Measurements from ENCODE around the gene CEMIP.
"Not testable (repeated sequence)": the region's sequence is repeated elsewhere in the genome, so short reads cannot be mapped to it uniquely, and the experiment has no call there.

CEMIP gene

DNA sequence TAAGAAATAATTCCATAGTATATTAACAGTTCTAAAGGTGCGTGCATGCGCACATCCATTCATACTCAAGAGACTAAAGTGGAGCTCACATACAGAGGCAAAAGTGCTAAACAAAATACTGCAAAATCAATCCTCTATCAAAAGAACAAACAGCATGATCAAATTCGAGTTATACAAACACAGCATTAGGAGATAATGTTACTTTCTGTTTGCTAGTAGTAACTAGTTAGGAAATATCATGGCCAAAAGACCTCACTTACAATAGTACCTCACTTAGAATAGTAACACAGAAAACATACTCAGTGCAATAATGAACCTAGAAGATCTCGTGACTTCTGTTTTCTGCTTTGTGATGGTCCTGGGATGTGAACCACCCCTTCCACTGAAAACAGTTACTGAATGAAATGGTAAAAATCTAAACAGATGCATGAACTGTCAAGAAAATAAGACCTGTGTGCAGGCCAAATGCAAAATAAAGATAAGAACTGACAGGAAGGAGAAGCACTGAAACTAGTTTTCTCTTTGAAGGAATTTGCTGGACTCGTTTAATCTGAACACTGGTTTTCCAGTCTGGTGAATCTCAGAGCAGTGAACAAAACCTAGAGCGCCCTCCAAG, 20.9 kb upstream of the CEMIP start:
- DNase-seq: no peak

DNA sequence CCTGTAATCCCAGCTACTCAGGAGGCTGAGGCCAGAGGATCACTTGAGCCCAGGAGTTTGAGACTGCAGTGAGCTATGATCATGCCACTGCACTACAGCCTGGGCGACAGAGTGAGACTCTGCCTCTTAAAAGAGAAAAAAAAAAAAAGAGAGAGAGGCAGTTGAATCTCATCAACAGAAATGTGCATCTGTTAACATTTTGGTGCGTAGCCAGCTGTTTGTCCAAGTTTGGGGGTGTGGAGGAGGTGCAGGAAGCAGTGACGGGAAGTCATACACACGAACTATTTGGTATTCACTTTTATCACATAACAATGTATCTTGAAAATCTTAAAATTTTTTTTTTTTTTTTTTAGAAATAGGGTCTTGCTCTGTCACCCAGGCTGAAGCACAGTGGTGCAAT, 18.2 kb upstream of the CEMIP start:
- DNase-seq: no peak

DNA sequence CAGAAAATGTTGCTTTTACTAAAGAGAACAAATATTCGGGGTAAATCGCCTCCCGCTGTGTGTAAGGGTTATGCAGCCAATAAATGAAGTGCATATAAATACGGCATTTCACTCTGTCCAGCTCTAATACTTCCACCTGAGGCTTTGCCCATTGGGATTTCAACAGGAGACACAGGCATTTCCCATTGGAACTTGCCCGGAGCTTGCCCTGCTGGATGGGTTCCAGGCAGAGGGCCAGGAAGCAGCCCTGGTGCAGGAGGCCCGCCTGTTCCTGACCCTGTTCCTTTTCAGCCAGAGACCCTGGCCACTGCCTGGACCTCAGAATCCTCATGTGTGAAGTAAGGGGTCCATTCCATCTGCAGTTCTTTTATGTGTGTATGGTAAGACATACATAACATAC, 17.4 kb upstream of the CEMIP start:
- no peak for DNase-seq

GRCh38 chr15:80763235-80763634, 15.9 kb upstream of the CEMIP start:
- DNase-seq: not testable (repeated sequence)

DNA sequence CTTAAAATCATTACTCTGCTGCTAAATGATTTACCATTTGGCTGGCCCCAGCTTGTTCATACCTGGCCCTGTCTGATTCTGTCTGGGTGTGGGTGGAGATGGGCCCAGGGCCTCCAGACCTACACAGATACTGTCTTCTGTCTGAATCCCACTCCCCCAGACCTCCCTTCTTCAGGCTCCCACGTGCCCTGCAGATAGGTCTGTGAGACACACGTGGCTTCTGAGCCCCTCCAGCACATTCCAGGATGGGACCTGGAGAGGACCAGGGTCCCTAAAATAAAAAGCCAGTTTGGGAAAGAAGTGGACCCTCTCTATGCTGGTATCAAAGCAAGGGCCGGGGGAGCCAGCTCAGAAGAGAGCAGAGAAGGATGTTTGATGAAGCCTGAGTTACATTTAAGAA, 14.6 kb upstream of the CEMIP start:
- no peak for DNase-seq

- no peak for DNase-seq
These were observed 12.9 kb upstream of the CEMIP start for GRCh38 chr15:80766275-80766674.

GRCh38 chr15:80768158-80768557, 11.0 kb upstream of the CEMIP start:
- no peak for DNase-seq

GRCh38 chr15:80769153-80769828, 9.9 kb upstream of the CEMIP start:
- DNase-seq: no peak

DNA sequence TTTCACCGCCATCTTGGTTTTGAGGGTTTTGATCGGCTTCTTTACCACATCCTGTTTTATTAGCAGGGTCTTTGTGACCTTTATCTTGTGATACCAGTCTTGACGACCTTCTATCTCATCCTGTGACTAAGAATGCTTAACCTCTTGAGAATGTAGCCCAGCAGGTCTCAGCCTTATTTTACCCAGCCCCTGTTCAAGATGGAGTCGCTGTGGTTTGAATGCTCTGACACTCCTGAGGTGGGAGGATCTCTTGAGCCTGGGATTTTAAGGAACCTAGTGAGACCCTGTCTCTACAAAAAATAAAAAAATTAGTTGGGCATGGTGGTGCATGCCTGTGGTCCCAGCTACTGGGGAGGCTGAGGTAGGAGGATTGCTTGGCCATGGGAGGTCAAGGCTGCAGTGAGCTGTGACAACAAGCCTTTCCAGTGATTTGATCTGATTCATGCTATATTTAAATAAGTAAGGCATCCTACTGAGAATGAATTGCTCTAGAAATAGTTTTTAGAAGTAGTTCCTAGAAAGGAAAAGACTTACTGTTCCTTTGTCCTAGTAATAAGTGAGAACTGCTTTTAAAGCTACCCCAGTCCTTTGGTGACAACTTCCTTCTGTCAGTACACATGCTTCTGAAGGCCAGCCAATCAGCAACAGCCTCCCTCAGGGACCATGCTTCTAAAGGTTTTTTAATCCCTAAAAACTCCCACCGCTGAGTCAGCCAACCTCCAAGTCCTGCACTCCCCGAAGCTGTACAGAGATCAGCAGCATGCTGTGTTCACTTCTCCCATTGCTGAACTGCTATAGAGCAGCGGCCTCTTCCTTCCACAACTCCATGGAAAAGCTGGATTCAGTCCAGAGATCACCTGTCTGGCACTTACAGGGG, 9.1 kb upstream of the CEMIP start:
- DNase-seq: no peak

GRCh38 chr15:80773122-80773551, 6.0 kb upstream of the CEMIP start:
- no peak for DNase-seq

GRCh38 chr15:80773792-80774352, 5.3 kb upstream of the CEMIP start:
- no peak for DNase-seq

DNA sequence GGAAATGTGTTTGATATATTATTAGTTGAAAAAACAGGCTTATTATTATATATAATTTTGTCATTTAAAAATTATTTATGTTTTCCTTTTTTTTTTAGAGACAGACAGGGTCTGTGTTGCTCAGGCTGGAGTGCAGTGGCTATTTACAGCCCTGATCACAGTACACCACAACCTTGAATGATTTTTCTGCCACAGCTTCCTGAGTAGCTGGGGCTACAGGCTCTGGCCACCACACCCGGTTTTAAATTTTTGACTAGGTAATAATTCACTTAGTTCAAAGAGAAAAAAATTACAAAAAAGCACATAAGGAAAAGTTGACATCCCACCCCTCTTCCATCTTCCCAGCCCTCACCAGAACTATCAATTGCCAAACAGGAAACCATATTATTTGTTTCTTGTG, 4.7 kb upstream of the CEMIP start:
- no peak for DNase-seq

DNA sequence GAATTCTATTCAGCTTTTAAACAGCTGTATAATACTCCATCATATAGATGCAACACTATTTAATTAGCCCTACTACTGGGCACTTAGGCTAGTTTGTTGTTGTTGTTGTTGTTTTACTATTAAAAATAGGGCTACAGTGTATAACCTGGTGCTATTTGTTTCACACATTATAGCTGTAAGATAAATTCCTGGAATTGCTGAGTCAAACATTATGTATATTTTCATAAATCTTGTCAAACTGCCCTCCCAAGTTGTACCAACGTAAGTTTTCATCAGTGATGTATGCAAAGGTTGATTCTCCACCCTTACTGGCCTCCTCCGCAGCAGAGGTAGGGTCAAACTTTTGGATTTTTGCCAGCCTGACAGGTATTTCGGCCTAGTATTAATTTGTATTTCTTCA, 3.8 kb upstream of the CEMIP start:
- no peak for DNase-seq

DNA sequence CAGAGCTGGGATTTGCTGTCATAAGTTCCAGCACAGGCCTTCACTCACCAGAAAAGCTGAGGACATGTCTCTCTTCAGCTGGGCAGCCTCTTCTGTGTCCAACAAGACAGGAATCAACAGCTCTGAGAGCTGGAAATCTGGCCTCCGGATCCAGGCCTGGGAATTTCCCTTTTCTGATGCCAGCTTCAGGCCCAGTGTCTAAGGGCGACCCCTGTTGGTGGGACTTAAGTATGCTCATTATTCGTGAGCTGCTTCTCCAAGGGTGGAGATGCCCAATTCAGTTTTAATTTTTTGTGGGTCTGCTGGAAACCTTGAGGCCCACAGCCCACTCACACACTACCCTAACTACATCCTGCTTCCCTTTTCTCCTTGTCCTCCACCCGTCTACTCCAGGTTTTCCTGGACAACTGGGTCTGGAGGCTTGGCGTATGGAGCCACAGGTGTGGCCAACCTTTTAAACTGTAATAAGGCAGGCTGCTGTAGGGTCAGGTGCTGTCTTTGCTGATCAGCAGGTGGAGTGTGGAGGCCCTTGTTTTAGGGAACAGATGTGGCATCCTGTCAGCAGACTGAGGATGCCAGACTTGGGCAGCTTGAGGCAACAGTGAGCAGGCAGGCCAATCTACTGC, 2.6 kb upstream of the CEMIP start:
- DNase-seq: peak; percentile 85

- DNase-seq: no peak
These were observed 2.0 kb upstream of the CEMIP start for GRCh38 chr15:80777137-80777536.

GRCh38 chr15:80777826-80778620, 1.1 kb upstream of the CEMIP start:
- no peak for DNase-seq

- DNase-seq: no peak
These were observed 578 bp upstream of the CEMIP start for GRCh38 chr15:80778621-80778963.

DNA sequence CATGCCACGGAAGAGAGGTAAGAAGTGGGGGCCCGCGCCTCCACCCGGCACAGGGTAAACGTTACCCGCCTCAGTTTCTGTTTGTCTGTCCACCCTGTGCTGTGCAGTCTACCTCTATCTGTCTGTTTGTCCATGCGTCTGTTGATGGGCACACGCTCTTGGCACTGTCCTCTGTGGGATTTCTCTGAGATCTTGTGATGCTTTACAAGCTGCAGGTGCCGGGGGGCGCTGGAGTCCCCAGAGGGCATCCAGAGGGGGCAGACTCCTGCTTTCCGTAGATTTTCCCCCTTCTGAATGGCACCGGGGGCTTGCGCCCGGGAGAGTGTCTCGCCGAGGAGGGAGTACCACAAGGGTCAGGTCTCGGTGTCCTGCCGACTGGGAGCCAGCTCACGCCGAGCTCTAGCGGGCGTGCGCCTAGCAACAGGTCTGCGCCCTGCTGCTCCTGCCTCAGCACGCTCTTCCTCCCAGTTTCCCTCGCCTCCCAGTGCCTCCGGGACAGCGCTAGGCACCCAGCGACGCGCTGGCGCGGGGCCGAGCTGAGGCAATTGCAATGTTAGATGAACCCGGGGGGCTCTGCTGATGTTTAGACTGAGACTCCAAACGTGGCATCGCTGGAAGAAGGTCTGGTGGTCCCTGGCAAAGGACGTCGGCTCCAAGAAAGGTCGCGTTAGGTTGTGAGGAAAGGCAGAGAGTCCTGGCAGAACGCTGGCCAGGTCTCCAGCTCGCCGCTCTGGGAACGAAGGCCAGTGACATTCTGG, 667 bp downstream of the CEMIP start:
- DNase-seq: no peak

DNA sequence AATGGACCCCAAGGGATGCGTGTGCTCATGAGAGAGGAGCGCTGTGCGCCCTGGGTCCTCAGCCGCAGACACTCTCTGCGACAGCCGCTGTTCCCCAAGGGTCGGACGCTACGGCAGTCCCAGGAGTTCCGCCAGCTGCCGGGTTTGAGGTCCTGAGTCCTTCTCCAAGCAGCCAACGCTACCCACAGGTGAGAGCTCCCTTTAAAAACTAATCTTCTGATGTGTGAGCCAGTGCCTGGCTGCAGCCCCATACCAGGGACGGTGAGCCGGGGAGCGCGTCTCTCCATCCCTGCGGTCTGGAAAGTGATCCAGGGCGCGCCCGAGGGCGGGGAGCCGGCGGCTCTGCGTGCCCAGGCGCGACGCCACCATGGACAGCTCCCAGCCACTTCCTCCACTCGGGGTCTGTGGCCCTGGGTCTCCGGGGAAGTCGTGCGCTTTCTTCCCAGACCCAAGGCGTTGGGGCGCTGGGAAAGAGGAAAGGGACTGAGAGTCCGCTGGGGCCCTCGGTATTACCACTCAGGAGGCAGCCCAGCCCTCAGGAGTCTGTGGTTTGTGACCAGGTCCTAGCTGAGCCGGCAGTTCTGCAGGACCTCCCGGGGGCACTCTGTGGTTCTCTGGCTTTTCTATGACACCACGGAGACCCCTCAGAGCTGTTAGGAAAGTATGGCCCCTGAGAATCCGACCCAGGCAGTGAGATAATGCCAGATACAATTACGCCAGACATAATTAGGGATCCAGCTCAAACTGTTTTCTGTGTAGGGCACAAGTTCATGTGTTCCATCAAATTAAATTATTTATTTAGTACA, 1.4 kb downstream of the CEMIP start:
- peak; percentile 66 for DNase-seq

DNA sequence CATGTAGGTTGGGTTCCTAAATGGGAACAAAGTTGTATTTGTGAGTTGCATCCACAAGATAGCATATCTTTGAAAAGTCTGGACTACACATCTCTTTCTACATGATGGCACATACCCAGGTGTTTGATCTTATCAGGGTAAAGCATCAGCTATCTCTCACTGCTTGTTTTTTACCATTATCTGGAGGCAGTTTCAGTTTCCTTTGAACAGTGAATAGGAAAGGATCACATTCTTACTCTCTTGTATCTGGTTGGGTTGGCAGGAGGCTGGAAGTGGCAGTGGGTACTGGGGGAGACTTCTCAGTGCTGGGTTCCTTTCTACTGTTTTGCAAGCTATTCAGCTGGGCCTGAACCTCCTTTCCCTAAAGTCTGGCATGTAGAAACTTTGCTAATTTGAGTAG, 4.1 kb downstream of the CEMIP start:
- DNase-seq: no peak

DNA sequence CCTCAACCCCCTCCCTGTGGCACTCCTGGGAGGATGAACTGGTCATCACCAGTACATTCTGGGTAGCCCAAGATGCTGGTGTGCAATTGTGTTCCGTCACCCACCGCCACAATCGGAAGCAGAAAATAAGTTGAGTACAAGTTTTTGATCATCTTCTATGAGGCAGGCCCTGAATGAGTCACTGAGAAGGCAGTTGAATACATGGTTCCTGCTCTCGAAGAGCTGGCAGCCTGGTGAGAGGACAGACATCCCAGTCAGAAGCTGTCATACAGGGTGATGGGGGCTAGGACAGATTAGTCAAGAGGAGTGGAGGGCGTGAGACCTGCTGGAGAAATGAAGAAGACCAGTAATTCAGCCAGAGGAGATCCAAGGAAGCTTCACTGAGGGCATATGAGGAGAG, 6.2 kb downstream of the CEMIP start:
- DNase-seq: no peak
